K562 (cell line): ENCODE data around the gene PRDM16. TPM values are rescaled to one million over a fixed set of nuclear protein-coding genes. Genes with fewer than 3 reads are reported as not detected.

Source experiments
- ATAC-seq: fragments of 200-7000 bp; cut with Tn5 transposase; 3 replicates; pipeline ENCODE4 v1.9.1; 2020; ENCODE audit warnings: moderate library complexity
- BruUV-seq: library from RNA; stranded (reverse); fragments of 400-500 nt; replicated peaks from 2 replicates; lab custom pipeline; 2021; lab: Mats Ljungman, UMichigan
- CTCF ChIA-PET: fragments of 300-600 bp; formaldehyde crosslinking; extraction: SDS; loops from one replicate; lab custom pipeline; 2021; ENCODE audit warnings: low intra/inter-chr PET ratio; lab: Yijun Ruan, JAX
- POLR2A ChIA-PET: fragments of 300-600, 350-650 bp; sonication (Branson Sonifier 250); formaldehyde crosslinking; extraction: SDS; loops from one replicate; lab custom pipeline; 2021; ENCODE audit warnings: antibody characterized with exemption, inconsistent platforms; lab: Yijun Ruan, JAX
- DNase-seq, 4 experiments: peaks; one replicate each; pipeline versions ENCODE4 v3.0.0 to v3.0.0-alpha.2; 2011 to 2018; ENCODE audit warnings: low spot score in 3 of 4, mixed read lengths in 3 of 4; ENCODE audit errors: extremely low read depth in 1 of 4
- FAIRE-seq: peaks from 2 replicates; lab custom pipeline; 2011; peaks lifted over from hg19 to GRCh38; lab: Jason Lieb, UNC
- H2AFZ ChIP-seq: 2 replicates; pipeline ENCODE4 v1.6.0; 2011; ENCODE audit warnings: low read depth, low read length, control low read depth, inconsistent platforms
- H3K27ac ChIP-seq: fragments of 200-600 bp; 3 replicates; pipeline ENCODE4 v1.8.0; 2011; ENCODE audit warnings: low read depth, mild to moderate bottlenecking, control low read depth, inconsistent platforms, low read length, moderate library complexity, mixed read lengths; ENCODE audit errors: extremely low read depth
- H3K27me3 ChIP-seq, 2 experiments: fragments of 300-600 bp in 1 of 2; 2 replicates in 1 of 2; 3 replicates in 1 of 2; pipeline versions ENCODE4 v1.6.0 to v1.8.0; 2011; ENCODE audit warnings: inconsistent platforms in 2 of 2, low read length in 2 of 2, mild to moderate bottlenecking in 1 of 2, mixed read lengths in 1 of 2, moderate library complexity in 1 of 2; ENCODE audit not compliant: control insufficient read depth in 2 of 2, insufficient read depth in 2 of 2
- H3K36me3 ChIP-seq: fragments of 300-600 bp; 3 replicates; pipeline ENCODE4 v1.8.0; 2011; ENCODE audit warnings: mild to moderate bottlenecking, low read length, inconsistent platforms; ENCODE audit not compliant: control insufficient read depth, insufficient read depth
- H3K4me1 ChIP-seq, 2 experiments: fragments of 200-600 bp in 1 of 2; replicated peaks in 1 of 2; 2 replicates in 1 of 2; 3 replicates in 1 of 2; pipeline versions ENCODE4 v1.5.1 to v1.8.0; 2011; ENCODE audit warnings: inconsistent platforms in 2 of 2, low read length in 2 of 2, mild to moderate bottlenecking in 1 of 2, mixed read lengths in 1 of 2, moderate library complexity in 1 of 2; ENCODE audit not compliant: control insufficient read depth in 2 of 2, insufficient read depth in 2 of 2
- H3K4me2 ChIP-seq: 2 replicates; pipeline ENCODE4 v1.6.1; 2011; ENCODE audit warnings: low read length, control low read depth, inconsistent platforms, mixed read lengths; ENCODE audit not compliant: insufficient read depth
- H3K4me3 ChIP-seq: fragments of 200-600 bp; sonication (generic), shearing (Covaris generic); 2 replicates; pipeline ENCODE4 v1.5.1; 2016; ENCODE audit warnings: control low read depth, inconsistent platforms
- H3K79me2 ChIP-seq: fragments of 200-600 bp; 3 replicates; pipeline ENCODE4 v1.8.0; 2011; ENCODE audit warnings: low read length, inconsistent platforms; ENCODE audit not compliant: control insufficient read depth, insufficient read depth
- H3K9ac ChIP-seq, 2 experiments: 2 replicates each; pipeline versions ENCODE4 v1.6.0 to v1.6.1; 2011; ENCODE audit warnings: low read depth in 2 of 2, low read length in 2 of 2, control low read depth in 1 of 2, inconsistent platforms in 1 of 2, mild to moderate bottlenecking in 1 of 2, mixed read lengths in 1 of 2; ENCODE audit not compliant: insufficient read depth in 1 of 2
- H3K9me1 ChIP-seq: one replicate; pipeline ENCODE4 v1.6.0; 2011; ENCODE audit warnings: inconsistent platforms, mild to moderate bottlenecking, low read length, moderate library complexity; ENCODE audit not compliant: control insufficient read depth, insufficient read depth
- H3K9me3 ChIP-seq: replicated peaks from 2 replicates; pipeline ENCODE4 v1.5.1; 2011; ENCODE audit warnings: low read depth, low read length, inconsistent platforms; ENCODE audit not compliant: control insufficient read depth, insufficient read depth
- H4K20me1 ChIP-seq: replicated peaks from 2 replicates; pipeline ENCODE4 v1.6.1; 2011; ENCODE audit warnings: low read length, inconsistent platforms, mixed read lengths; ENCODE audit not compliant: control insufficient read depth, insufficient read depth
- BACH1 ChIP-seq: fragments of 200-800 bp; sonication (Bioruptor generic); IDR thresholded peaks from 2 replicates; pipeline ENCODE4 v1.6.1; 2016; ENCODE audit warnings: missing genetic modification characterization, missing compliant biosample characterization
- CEBPG ChIP-seq, 3 experiments: fragments of 200-800 bp in 1 of 3; sonication (Bioruptor generic) in 1 of 3; sonication (generic) in 1 of 3; formaldehyde crosslinking in 1 of 3; IDR thresholded peaks in 2 of 3; conservative IDR thresholded peaks in 1 of 3; 2 replicates each; pipeline versions ENCODE4 v1.6.1 to v1.8.0; 2016 to 2022; ENCODE audit warnings: missing compliant biosample characterization in 2 of 3, missing genetic modification characterization in 2 of 3, mild to moderate bottlenecking in 1 of 3, missing genetic modification reagents in 1 of 3
- EP300 ChIP-seq: IDR thresholded peaks from 2 replicates; pipeline ENCODE4 v1.6.1; 2012; ENCODE audit warnings: low read length, improper control_type of control experiment
- FOXA1 ChIP-seq: fragments of 450-650 bp; IDR thresholded peaks from 2 replicates; pipeline ENCODE4 v1.6.1; 2016; ENCODE audit warnings: mild to moderate bottlenecking, borderline replicate concordance
- FOXJ2 ChIP-seq: fragments of 200-800 bp; sonication (Bioruptor generic); IDR thresholded peaks from 2 replicates; pipeline ENCODE4 v1.6.1; 2016; ENCODE audit warnings: missing genetic modification characterization, missing compliant biosample characterization
- KHSRP ChIP-seq: fragments of 450-650 bp; IDR thresholded peaks from 2 replicates; pipeline ENCODE4 v1.6.1; 2017
- MCM5 ChIP-seq: fragments of 450-650 bp; IDR thresholded peaks from 2 replicates; pipeline ENCODE4 v1.6.1; 2016; ENCODE audit warnings: low read depth
- NFE2 ChIP-seq: IDR thresholded peaks from 2 replicates; pipeline ENCODE4 v1.6.1; 2014; ENCODE audit warnings: antibody characterized with exemption, low read depth
- PTBP1 ChIP-seq: fragments of 200-400 bp; formaldehyde crosslinking; IDR thresholded peaks from 2 replicates; pipeline ENCODE4 v1.6.1; 2017; ENCODE audit warnings: low read depth, low read length
- RBM15 ChIP-seq: fragments of 200-400 bp; formaldehyde crosslinking; IDR thresholded peaks from 2 replicates; pipeline ENCODE4 v1.6.1; 2018; ENCODE audit warnings: mild to moderate bottlenecking, low read length, moderate library complexity; ENCODE audit not compliant: insufficient read depth
- RBM17 ChIP-seq: fragments of 200-400 bp; formaldehyde crosslinking; IDR thresholded peaks from 2 replicates; pipeline ENCODE4 v1.6.1; 2017; ENCODE audit warnings: low read depth, mild to moderate bottlenecking, low read length, borderline replicate concordance
- SIN3A ChIP-seq, 2 experiments: fragments of 150-350 bp in 1 of 2; IDR thresholded peaks; 2 replicates each; pipeline ENCODE4 v1.6.1; 2011 to 2016; ENCODE audit warnings: borderline replicate concordance in 2 of 2, low read depth in 2 of 2, low read length in 2 of 2, mild to moderate bottlenecking in 2 of 2, moderate library complexity in 2 of 2; ENCODE audit not compliant: control insufficient read depth in 1 of 2
- TBL1XR1 ChIP-seq, 2 experiments: IDR thresholded peaks; 2 replicates each; pipeline ENCODE4 v1.6.1; 2012; ENCODE audit warnings: improper control_type of control experiment in 2 of 2, low read length in 2 of 2, mild to moderate bottlenecking in 1 of 2
- U2AF2 ChIP-seq: fragments of 200-400 bp; formaldehyde crosslinking; optimal IDR thresholded peaks from 2 replicates; pipeline ENCODE3; 2017; ENCODE audit warnings: low read depth, mild to moderate bottlenecking, low read length
- ZNF717 ChIP-seq: fragments of 250-450 bp; sonication (Bioruptor Pico); IDR thresholded peaks from 2 replicates; pipeline ENCODE4 v1.5.0; 2021
- ZSCAN32 ChIP-seq: fragments of 450-650 bp; formaldehyde crosslinking; IDR thresholded peaks from 2 replicates; pipeline ENCODE4 v1.4.0; 2020; ENCODE audit warnings: mild to moderate bottlenecking, moderate library complexity
- WGBS: fragments of 100-300 bp; shearing (Covaris generic); methylation state at CpG from one replicate; pipeline ENCODE4 v1.1.6; 2016; ENCODE audit warnings: low coverage, mixed read lengths; ENCODE audit not compliant: insufficient coverage; ENCODE audit errors: missing lambda C conversion rate; 5-methylcytosine and 5-hydroxymethylcytosine counted together
- in situ Hi-C: fragments of 300-500 bp; cut with MboI; formaldehyde crosslinking; loops from 4 replicates; pipeline ENCODE4 v1.15.0; 2018; ENCODE audit warnings: inconsistent platforms, mixed read lengths
- intact Hi-C: fragments of 100-400 bp; cut with micrococcal nuclease; formaldehyde crosslinking; loops from 2 replicates; pipeline ENCODE4 v1.14.2; 2022
- polyA plus RNA-seq, 8 experiments: library from polyadenylated mRNA; depleted of rRNA in 4 of 8; stranded (reverse) in 5 of 8; unstranded in 3 of 8; fragments of >200 nt; fragmentation: Nextera tagmentation in 2 of 8; fragmentation: Illumina TruSeq in 1 of 8; extraction: Ambion mirVana in 2 of 8; extraction: Trizol in 1 of 8; gene quantifications; 2 replicates each; pipeline versions ENCODE4 v1.2.1 to v1.2.3, GENCODE V29; 2011 to 2014; ENCODE audit warnings: inconsistent platforms in 1 of 8, missing spikeins in 1 of 8
- total RNA-seq, 7 experiments: library from RNA; depleted of rRNA in 6 of 7; stranded (reverse); fragments of >200 nt in 6 of 7; fragmentation: Illumina TruSeq in 2 of 7; extraction: Trizol in 2 of 7; gene quantifications; 2 replicates each; pipeline versions ENCODE4 v1.2.1 to v1.2.3, GENCODE V29; 2011 to 2021; ENCODE audit warnings: low replicate concordance in 1 of 7
- TF ChIP-seq, protein P1 (sequence below): fragments of 450-650 bp; formaldehyde crosslinking; IDR thresholded peaks from 2 replicates; pipeline ENCODE4 v1.4.0; 2020; ENCODE audit warnings: mild to moderate bottlenecking, mixed read lengths
- TF ChIP-seq, protein P2 (sequence below): fragments of 450-650 bp; formaldehyde crosslinking; IDR thresholded peaks from 2 replicates; pipeline ENCODE4 v1.4.0; 2022; ENCODE audit warnings: missing genetic modification characterization
- TF ChIP-seq, protein P3 (sequence below): sonication (generic); formaldehyde crosslinking; IDR thresholded peaks from 2 replicates; pipeline ENCODE4 v1.8.0; 2022; ENCODE audit warnings: missing genetic modification reagents, mild to moderate bottlenecking, borderline replicate concordance

PRDM16 gene
- total and polyA plus RNA-seq, 9 of the 15 experiments (the other 6 are each of a cell fraction or from before 2014, with no cell fraction given) = 0.10 to 0.27 TPM; not detected in 7

DNA sequence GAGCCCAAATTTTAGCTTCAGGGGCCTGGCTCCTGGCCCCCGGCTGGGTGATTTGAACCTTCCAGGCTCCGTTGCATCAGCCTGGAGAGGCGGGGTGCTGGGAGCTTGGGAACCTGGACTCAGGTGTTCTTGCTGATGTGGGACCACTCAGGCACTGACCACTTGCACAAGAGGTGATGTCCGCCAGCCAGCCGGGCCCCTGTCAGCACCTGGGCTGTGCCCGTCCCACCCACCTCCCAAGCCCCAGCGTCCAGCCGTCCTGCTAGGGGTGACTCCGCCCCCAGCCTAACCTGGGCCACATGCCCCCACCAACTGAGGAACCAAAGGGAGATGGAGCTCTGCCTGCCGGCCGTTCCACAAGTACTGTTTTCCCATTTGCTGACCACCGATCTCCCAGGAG, 338.0 kb downstream of the PRDM16 start:
- no peak overlapping the region for H3K4me2 ChIP-seq
- no peak for TF ChIP-seq ZSCAN32
- no peak for TF ChIP-seq MCM5
- no peak for TF ChIP-seq TBL1XR1 (IDR thresholded peaks at IDR 0.05; ENCODE audit: low read length in 2 of 2)
- TF ChIP-seq EP300 = no peak
- no peak for TF ChIP-seq U2AF2
- TF ChIP-seq, protein P1, sequence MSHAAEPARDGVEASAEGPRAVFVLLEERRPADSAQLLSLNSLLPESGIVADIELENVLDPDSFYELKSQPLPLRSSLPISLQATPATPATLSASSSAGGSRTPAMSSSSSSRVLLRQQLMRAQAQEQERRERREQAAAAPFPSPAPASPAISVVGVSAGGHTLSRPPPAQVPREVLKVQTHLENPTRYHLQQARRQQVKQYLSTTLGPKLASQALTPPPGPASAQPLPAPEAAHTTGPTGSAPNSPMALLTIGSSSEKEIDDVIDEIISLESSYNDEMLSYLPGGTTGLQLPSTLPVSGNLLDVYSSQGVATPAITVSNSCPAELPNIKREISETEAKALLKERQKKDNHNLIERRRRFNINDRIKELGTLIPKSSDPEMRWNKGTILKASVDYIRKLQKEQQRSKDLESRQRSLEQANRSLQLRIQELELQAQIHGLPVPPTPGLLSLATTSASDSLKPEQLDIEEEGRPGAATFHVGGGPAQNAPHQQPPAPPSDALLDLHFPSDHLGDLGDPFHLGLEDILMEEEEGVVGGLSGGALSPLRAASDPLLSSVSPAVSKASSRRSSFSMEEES (CRISPR knock-in tag) = no peak
- no peak for TF ChIP-seq FOXJ2
- TF ChIP-seq SIN3A (IDR thresholded peaks at IDR 0.05; ENCODE audit: borderline replicate concordance in 2 of 2, control insufficient read depth in 1 of 2, low read depth in 2 of 2, low read length in 2 of 2) = no peak
- TF ChIP-seq CEBPG (CRISPR knock-in tag; IDR thresholded peaks at IDR 0.05) = no peak
- no peak for TF ChIP-seq CEBPG (tag; conservative IDR thresholded peaks at IDR 0.05 in 1 of 2, IDR thresholded peaks at IDR 0.05 in 1 of 2)
- TF ChIP-seq FOXA1 = no peak
- no peak for TF ChIP-seq NFE2
- no peak for TF ChIP-seq RBM15
- TF ChIP-seq, protein P2, sequence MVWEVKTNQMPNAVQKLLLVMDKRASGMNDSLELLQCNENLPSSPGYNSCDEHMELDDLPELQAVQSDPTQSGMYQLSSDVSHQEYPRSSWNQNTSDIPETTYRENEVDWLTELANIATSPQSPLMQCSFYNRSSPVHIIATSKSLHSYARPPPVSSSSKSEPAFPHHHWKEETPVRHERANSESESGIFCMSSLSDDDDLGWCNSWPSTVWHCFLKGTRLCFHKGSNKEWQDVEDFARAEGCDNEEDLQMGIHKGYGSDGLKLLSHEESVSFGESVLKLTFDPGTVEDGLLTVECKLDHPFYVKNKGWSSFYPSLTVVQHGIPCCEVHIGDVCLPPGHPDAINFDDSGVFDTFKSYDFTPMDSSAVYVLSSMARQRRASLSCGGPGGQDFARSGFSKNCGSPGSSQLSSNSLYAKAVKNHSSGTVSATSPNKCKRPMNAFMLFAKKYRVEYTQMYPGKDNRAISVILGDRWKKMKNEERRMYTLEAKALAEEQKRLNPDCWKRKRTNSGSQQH = no peak
- TF ChIP-seq, protein P3, sequence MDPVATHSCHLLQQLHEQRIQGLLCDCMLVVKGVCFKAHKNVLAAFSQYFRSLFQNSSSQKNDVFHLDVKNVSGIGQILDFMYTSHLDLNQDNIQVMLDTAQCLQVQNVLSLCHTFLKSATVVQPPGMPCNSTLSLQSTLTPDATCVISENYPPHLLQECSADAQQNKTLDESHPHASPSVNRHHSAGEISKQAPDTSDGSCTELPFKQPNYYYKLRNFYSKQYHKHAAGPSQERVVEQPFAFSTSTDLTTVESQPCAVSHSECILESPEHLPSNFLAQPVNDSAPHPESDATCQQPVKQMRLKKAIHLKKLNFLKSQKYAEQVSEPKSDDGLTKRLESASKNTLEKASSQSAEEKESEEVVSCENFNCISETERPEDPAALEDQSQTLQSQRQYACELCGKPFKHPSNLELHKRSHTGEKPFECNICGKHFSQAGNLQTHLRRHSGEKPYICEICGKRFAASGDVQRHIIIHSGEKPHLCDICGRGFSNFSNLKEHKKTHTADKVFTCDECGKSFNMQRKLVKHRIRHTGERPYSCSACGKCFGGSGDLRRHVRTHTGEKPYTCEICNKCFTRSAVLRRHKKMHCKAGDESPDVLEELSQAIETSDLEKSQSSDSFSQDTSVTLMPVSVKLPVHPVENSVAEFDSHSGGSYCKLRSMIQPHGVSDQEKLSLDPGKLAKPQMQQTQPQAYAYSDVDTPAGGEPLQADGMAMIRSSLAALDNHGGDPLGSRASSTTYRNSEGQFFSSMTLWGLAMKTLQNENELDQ = no peak
- TF ChIP-seq BACH1 (tag) = no peak
- TF ChIP-seq RBM17 = no peak
- TF ChIP-seq PTBP1 = no peak
- no peak for TF ChIP-seq ZNF717
- no peak for TF ChIP-seq KHSRP
- TF ChIP-seq, all 486 proteins: peak for 0
- no TSS peak for BruUV-seq
- Histone ChIP-seq H3K9ac (no peak overlapping the region), H3K27ac (no peak overlapping the region), H3K9me1 (no peaks in the 10 kb centered on the region), H3K27me3 (peaks cover 24 to 66% of the 10 kb centered on the region in 2 experiments; a peak in 4 of 5 replicates), H3K79me2 (no peaks in the 10 kb centered on the region), H3K4me3 (no peak overlapping the region), H4K20me1 (peaks cover 8% of the 10 kb centered on the region; the same call in 1 of the 2 replicates), H3K4me1 (peaks cover 0 to 24% of the 10 kb centered on the region in 2 experiments; a peak in 2 of 5 replicates), H3K9me3 (no peaks in the 10 kb centered on the region), H3K36me3 (no peaks in the 10 kb centered on the region), H2AFZ (no peak overlapping the region)
- 1% methylated on average over 12 of the region's 12 CpGs for WGBS
- no peak for FAIRE-seq
- intact Hi-C loops (no loop called here), in situ Hi-C loops (no loop called here)
- ATAC-seq = no peak
- no peak for DNase-seq
- POLR2A ChIA-PET = no interaction called here
- CTCF ChIA-PET = no interaction called here
